OCI-LY7 (cell line): Measurements from ENCODE around the gene SLC29A2.
A peak's percentile ranks its signal among the peaks of the same experiment; 100 is the strongest.

Experiments
- EZH2phosphoT487 ChIP-seq: fragments of 200-600 bp; sonication (generic); IDR thresholded peaks from 2 replicates; pipeline ENCODE4 v1.6.1; 2018; ENCODE audit warnings: low read depth, borderline replicate concordance, mild to moderate bottlenecking, mixed run types, antibody characterized with exemption, low read length, moderate library complexity, mixed read lengths
- TF ChIP-seq, protein P1 (sequence below): fragments of 200-600 bp; sonication (generic); conservative IDR thresholded peaks from 2 replicates; pipeline ENCODE4 v1.5.1; 2014; ENCODE audit warnings: mild to moderate bottlenecking, antibody characterized with exemption, low read length, moderate library complexity, mixed read lengths

DNA sequence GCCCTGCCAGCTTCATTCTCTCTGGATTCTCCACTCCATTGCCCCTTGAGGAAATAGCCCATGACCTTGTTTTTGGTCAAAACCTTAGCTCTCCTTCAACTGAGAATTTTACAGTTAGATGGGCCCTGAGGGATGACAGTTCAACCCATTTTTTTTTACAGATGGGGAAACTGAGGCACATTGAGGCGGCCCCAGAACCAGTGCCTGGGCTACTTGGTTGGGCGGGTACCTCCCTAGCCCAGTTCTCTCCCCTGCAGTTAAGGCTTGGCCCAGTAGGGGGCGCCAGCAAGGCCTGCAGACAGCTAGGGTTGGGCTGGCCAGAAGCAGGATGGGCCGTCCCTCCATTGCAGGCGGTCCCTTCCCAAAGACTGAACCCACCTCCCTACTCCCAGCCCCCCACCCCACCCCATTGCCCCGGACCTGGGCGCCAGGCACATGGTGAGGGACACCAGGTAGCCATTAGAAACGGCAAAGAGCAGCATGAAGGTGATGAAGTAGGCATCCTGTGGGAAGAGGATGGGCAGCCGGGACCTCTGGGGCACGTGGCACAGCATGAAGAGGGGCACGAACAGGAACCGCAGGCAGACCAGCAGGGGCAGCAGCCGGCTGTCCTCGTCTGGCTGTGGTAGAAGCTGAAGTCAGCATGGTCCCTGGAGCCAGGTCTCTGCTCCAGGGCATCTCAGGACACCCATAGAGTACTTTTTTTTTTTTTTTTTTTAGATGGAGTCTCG lies 7.6 kb downstream of the SLC29A2 start:
- TF ChIP-seq, protein P1, sequence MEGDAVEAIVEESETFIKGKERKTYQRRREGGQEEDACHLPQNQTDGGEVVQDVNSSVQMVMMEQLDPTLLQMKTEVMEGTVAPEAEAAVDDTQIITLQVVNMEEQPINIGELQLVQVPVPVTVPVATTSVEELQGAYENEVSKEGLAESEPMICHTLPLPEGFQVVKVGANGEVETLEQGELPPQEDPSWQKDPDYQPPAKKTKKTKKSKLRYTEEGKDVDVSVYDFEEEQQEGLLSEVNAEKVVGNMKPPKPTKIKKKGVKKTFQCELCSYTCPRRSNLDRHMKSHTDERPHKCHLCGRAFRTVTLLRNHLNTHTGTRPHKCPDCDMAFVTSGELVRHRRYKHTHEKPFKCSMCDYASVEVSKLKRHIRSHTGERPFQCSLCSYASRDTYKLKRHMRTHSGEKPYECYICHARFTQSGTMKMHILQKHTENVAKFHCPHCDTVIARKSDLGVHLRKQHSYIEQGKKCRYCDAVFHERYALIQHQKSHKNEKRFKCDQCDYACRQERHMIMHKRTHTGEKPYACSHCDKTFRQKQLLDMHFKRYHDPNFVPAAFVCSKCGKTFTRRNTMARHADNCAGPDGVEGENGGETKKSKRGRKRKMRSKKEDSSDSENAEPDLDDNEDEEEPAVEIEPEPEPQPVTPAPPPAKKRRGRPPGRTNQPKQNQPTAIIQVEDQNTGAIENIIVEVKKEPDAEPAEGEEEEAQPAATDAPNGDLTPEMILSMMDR, result peak; percentile 96
- no peak for TF ChIP-seq EZH2phosphoT487
